H9 (cell line): ENCODE results near the gene DDC. TPM values are rescaled to one million over a fixed set of nuclear protein-coding genes. Genes with fewer than 3 reads are reported as not detected.

ENCODE experiments used
- DNase-seq: peaks from one replicate; pipeline ENCODE4 v3.0.0-alpha.2; 2017
- H2AFZ ChIP-seq: one replicate; pipeline ENCODE4 v1.6.1; 2013; ENCODE audit warnings: mild to moderate bottlenecking, low read length, control low read depth, moderate library complexity
- H2AK5ac ChIP-seq: 2 replicates; pipeline ENCODE4 v1.6.1; 2013; ENCODE audit warnings: low read length, control low read depth, mixed read lengths; ENCODE audit not compliant: insufficient read length
- H2BK120ac ChIP-seq: one replicate; pipeline ENCODE4 v1.6.1; 2013; ENCODE audit warnings: low read depth, mild to moderate bottlenecking, low read length, control low read depth, inconsistent platforms; ENCODE audit not compliant: poor library complexity, severe bottlenecking
- H2BK12ac ChIP-seq: 2 replicates; pipeline ENCODE4 v1.6.1; 2013; ENCODE audit warnings: low read length, control low read depth, mixed read lengths, low read depth; ENCODE audit not compliant: insufficient read length
- H2BK15ac ChIP-seq: 2 replicates; pipeline ENCODE4 v1.6.1; 2013; ENCODE audit warnings: low read depth, low read length, control low read depth
- H2BK20ac ChIP-seq: one replicate; pipeline ENCODE4 v1.6.1; 2013; ENCODE audit warnings: low read depth, mild to moderate bottlenecking, low read length, control low read depth, inconsistent platforms; ENCODE audit not compliant: poor library complexity, severe bottlenecking
- H2BK5ac ChIP-seq: 2 replicates; pipeline ENCODE4 v1.6.1; 2013; ENCODE audit warnings: low read length, control low read depth, mixed read lengths; ENCODE audit not compliant: insufficient read length
- H3K14ac ChIP-seq: 2 replicates; pipeline ENCODE4 v1.6.1; 2013; ENCODE audit warnings: low read length, control low read depth; ENCODE audit not compliant: insufficient read depth
- H3K18ac ChIP-seq: 2 replicates; pipeline ENCODE4 v1.6.1; 2013; ENCODE audit warnings: low read depth, mild to moderate bottlenecking, mixed read lengths, low read length, control low read depth; ENCODE audit not compliant: insufficient read length
- H3K23ac ChIP-seq: 2 replicates; pipeline ENCODE4 v1.6.1; 2013; ENCODE audit warnings: low read length, control low read depth, mixed read lengths, low read depth; ENCODE audit not compliant: insufficient read length
- H3K23me2 ChIP-seq: 2 replicates; pipeline ENCODE4 v1.6.1; 2013; ENCODE audit warnings: low read depth, mild to moderate bottlenecking, mixed read lengths, low read length, control low read depth; ENCODE audit not compliant: insufficient read length, poor library complexity, severe bottlenecking
- H3K27ac ChIP-seq: 2 replicates; pipeline ENCODE4 v1.5.1; 2013; ENCODE audit warnings: low read length, control low read depth, mixed read lengths, low read depth; ENCODE audit not compliant: insufficient read length
- H3K27me3 ChIP-seq: 2 replicates; pipeline ENCODE4 v1.6.1; 2013; ENCODE audit warnings: low read length, control low read depth, inconsistent platforms; ENCODE audit not compliant: insufficient read depth
- H3K4ac ChIP-seq: 2 replicates; pipeline ENCODE4 v1.6.1; 2013; ENCODE audit warnings: low read depth, mild to moderate bottlenecking, control low read depth, inconsistent platforms, low read length, moderate library complexity
- H3K4me1 ChIP-seq: 2 replicates; pipeline ENCODE4 v1.6.1; 2013; ENCODE audit warnings: low read length, control low read depth, inconsistent platforms; ENCODE audit not compliant: insufficient read depth
- H3K4me2 ChIP-seq: 2 replicates; pipeline ENCODE4 v1.6.1; 2013; ENCODE audit warnings: low read length, control low read depth, mixed read lengths; ENCODE audit not compliant: insufficient read length, insufficient read depth
- H3K56ac ChIP-seq: 2 replicates; pipeline ENCODE4 v1.6.1; 2013; ENCODE audit warnings: low read depth, mild to moderate bottlenecking, mixed read lengths, low read length, control low read depth; ENCODE audit not compliant: insufficient read length
- H3K79me1 ChIP-seq: 2 replicates; pipeline ENCODE4 v1.6.1; 2013; ENCODE audit warnings: low read depth, mild to moderate bottlenecking, moderate library complexity, low read length, control low read depth, inconsistent platforms; ENCODE audit not compliant: insufficient read depth, poor library complexity, severe bottlenecking
- H3K79me2 ChIP-seq: 2 replicates; pipeline ENCODE4 v1.6.1; 2013; ENCODE audit warnings: low read length, control low read depth, inconsistent platforms; ENCODE audit not compliant: insufficient read depth
- H3K9ac ChIP-seq: 2 replicates; pipeline ENCODE4 v1.6.1; 2013; ENCODE audit warnings: low read length, control low read depth, mixed read lengths; ENCODE audit not compliant: insufficient read length; ENCODE audit errors: extremely low read depth
- H3K9me3 ChIP-seq: one replicate; pipeline ENCODE4 v1.6.1; 2013; ENCODE audit warnings: low read depth, low read length, inconsistent platforms; ENCODE audit not compliant: control insufficient read depth
- H3T11ph ChIP-seq: one replicate; pipeline ENCODE4 v1.6.1; 2013; ENCODE audit warnings: mild to moderate bottlenecking, low read length, control low read depth, inconsistent platforms
- H4K20me1 ChIP-seq: one replicate; pipeline ENCODE4 v1.6.1; 2013; ENCODE audit not compliant: control insufficient read depth, insufficient read length, insufficient read depth
- H4K5ac ChIP-seq: 2 replicates; pipeline ENCODE4 v1.6.1; 2013; ENCODE audit warnings: low read depth, mild to moderate bottlenecking, mixed read lengths, low read length, control low read depth; ENCODE audit not compliant: insufficient read length
- H4K8ac ChIP-seq: replicated peaks from 2 replicates; pipeline ENCODE4 v1.6.1; 2013; ENCODE audit warnings: low read length, control low read depth, mixed read lengths, low read depth; ENCODE audit not compliant: insufficient read length
- H4K91ac ChIP-seq: 2 replicates; pipeline ENCODE4 v1.6.1; 2013; ENCODE audit warnings: low read depth, mild to moderate bottlenecking, moderate library complexity, mixed read lengths, low read length, control low read depth; ENCODE audit not compliant: insufficient read length
- H3K27ac Mint-ChIP-seq, 3 experiments: 2 replicates in 2 of 3; 3 replicates in 1 of 3; pipeline ENCODE4 v1.8.0; 2020 to 2021; ENCODE audit warnings: mixed read lengths in 3 of 3, mild to moderate bottlenecking in 1 of 3, moderate library complexity in 1 of 3
- H3K27me3 Mint-ChIP-seq: 2 replicates; pipeline ENCODE4 v1.8.0; 2021; ENCODE audit warnings: low read depth, mild to moderate bottlenecking, moderate library complexity, mixed read lengths
- H3K36me3 Mint-ChIP-seq, 3 experiments: 2 replicates in 2 of 3; 3 replicates in 1 of 3; pipeline ENCODE4 v1.8.0; 2020 to 2021; ENCODE audit warnings: low read depth in 3 of 3, mixed read lengths in 3 of 3; ENCODE audit not compliant: insufficient read depth in 1 of 3
- H3K4me1 Mint-ChIP-seq, 2 experiments: 2 replicates each; pipeline ENCODE4 v1.8.0; 2020; ENCODE audit warnings: mixed read lengths in 2 of 2
- H3K4me3 Mint-ChIP-seq, 2 experiments: 2 replicates in 1 of 2; 3 replicates in 1 of 2; pipeline ENCODE4 v1.8.0; 2020 to 2021; ENCODE audit warnings: mild to moderate bottlenecking in 2 of 2, mixed read lengths in 2 of 2, moderate library complexity in 1 of 2
- H3K9me3 Mint-ChIP-seq, 2 experiments: 2 replicates in 1 of 2; 3 replicates in 1 of 2; pipeline ENCODE4 v1.8.0; 2020; ENCODE audit warnings: mild to moderate bottlenecking in 2 of 2, mixed read lengths in 2 of 2, moderate library complexity in 1 of 2
- CTCF ChIP-seq: fragments of 200-600 bp; sonication (generic); conservative IDR thresholded peaks from 3 replicates; pipeline ENCODE4 v1.8.0; 2021; ENCODE audit warnings: antibody characterized with exemption, mild to moderate bottlenecking
- WGBS: extraction: QIAGEN DNeasy Blood & Tissue Kit; methylation state at CpG from one replicate; pipeline ENCODE4 v1.1.7; 2013; ENCODE audit warnings: missing lambda C conversion rate, low lambda C conversion rate, mixed read lengths; ENCODE audit not compliant: insufficient read length; ENCODE audit errors: extremely low coverage; 5-methylcytosine and 5-hydroxymethylcytosine counted together
- total RNA-seq: library from RNA; stranded (reverse); gene quantifications from 2 replicates; pipeline ENCODE4 v1.2.1, GENCODE V29; 2021

DDC gene
- total RNA-seq, 1 experiment from 2014 or later = not detected

GRCh38 chr7:50409856-50410745, 155.1 kb downstream of the DDC start:
- H2BK15ac ChIP-seq = no peak overlapping the region
- no peak overlapping the region for H2BK120ac ChIP-seq
- H3K79me1 ChIP-seq = no peaks in the 10 kb centered on the region
- no peaks in the 10 kb centered on the region for H4K20me1 ChIP-seq
- H2AFZ ChIP-seq = no peak overlapping the region
- no peak overlapping the region for H3K4me3 Mint-ChIP-seq
- no peaks in the 10 kb centered on the region for H3K23me2 ChIP-seq
- no peak overlapping the region for H3T11ph ChIP-seq
- H2BK20ac ChIP-seq = no peak overlapping the region
- no peak overlapping the region for H2AK5ac ChIP-seq
- H4K91ac ChIP-seq = no peak overlapping the region
- no peak overlapping the region for H3K56ac ChIP-seq
- no peak overlapping the region for H2BK5ac ChIP-seq
- H3K4ac ChIP-seq = no peak overlapping the region
- TF ChIP-seq CTCF = no peak
- no peak overlapping the region for H3K14ac ChIP-seq
- H3K27me3 Mint-ChIP-seq = peaks cover 2% of the 10 kb centered on the region; the same call in 1 of the 2 replicates
- H3K9me3 Mint-ChIP-seq = no peaks in the 10 kb centered on the region
- no CpG with 5 or more reads among the region's 17 CpGs for WGBS
- no peak overlapping the region for H4K5ac ChIP-seq
- H3K23ac ChIP-seq = no peak overlapping the region
- no peak overlapping the region for H3K27ac Mint-ChIP-seq
- H2BK12ac ChIP-seq = no peak overlapping the region
- H3K27ac ChIP-seq = no peak overlapping the region
- H3K9ac ChIP-seq = no peak overlapping the region
- no peak overlapping the region for H3K4me2 ChIP-seq
- no peaks in the 10 kb centered on the region for H3K79me2 ChIP-seq
- H4K8ac ChIP-seq = no peak overlapping the region
- no peaks in the 10 kb centered on the region for H3K9me3 ChIP-seq
- no peaks in the 10 kb centered on the region for H3K4me1 Mint-ChIP-seq
- H3K18ac ChIP-seq = no peak overlapping the region
- DNase-seq = no peak
- no peaks in the 10 kb centered on the region for H3K27me3 ChIP-seq
- no peaks in the 10 kb centered on the region for H3K4me1 ChIP-seq
- no peaks in the 10 kb centered on the region for H3K36me3 Mint-ChIP-seq

Other genes with a start within 250 kb of the DDC start
- 12.5 and 13.8 TPM in 2 replicates for gene FIGNL1, start 115.1 kb downstream of the DDC start, total RNA-seq
- 106 and 108 TPM in 2 replicates for gene GRB10, start 217.5 kb upstream of the DDC start, total RNA-seq